HG03342 (cell line): ENCODE results near the gene KRTAP4-3.
"Not testable (repeated sequence)": the region's sequence is repeated elsewhere in the genome, so short reads cannot be mapped to it uniquely, and the experiment has no call there.

Experiments used
- ATAC-seq: cut with Tn5 transposase; IDR thresholded peaks from one replicate; pipeline ENCODE4 v1.9.1; 2021; ENCODE audit warnings: mild to moderate bottlenecking, moderate library complexity; ENCODE audit not compliant: unreplicated experiment

Gene KRTAP4-3

DNA sequence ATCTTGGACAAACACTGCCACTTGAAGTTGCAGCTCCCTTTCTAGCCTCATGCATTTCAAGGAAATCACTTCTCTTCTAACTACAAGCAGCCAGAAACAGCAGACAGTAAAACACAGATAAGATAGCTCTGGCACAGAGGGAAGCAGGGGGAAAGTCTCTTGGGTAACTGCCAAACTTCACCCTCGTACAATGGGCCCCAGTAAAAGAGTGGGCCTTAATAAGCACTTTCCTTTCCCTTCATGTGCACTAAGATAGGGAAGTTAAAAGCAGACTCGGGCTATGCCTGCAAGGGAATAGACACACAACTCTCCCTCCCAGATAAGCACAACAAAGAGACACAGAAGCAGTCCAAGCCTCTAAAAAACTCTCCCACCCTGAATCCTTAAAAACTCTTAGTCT, 14.2 kb downstream of the KRTAP4-3 start:
- ATAC-seq, result no peak

- no peak for ATAC-seq
Observed at GRCh38 chr17:41151525-41151924, 16.5 kb downstream of the KRTAP4-3 start.

DNA sequence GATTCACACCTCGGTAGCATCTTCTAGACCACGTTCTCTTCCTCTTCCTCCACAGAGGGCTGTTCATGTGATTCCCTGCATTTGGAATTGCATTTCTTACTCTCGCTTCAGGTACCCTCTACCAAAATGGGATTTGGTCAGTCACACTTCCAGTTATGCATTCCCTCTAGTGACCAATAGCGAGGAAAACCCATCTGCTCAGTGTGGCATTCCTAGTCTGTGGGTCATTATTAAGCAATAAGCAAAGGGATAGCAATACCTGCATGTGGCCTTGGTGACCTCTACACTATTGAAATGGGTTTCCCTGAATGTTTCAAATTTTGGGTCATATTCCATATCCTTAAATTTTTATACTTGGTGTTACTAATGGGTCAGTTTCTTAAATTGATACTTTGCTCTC, 18.0 kb downstream of the KRTAP4-3 start:
- ATAC-seq, result no peak

DNA sequence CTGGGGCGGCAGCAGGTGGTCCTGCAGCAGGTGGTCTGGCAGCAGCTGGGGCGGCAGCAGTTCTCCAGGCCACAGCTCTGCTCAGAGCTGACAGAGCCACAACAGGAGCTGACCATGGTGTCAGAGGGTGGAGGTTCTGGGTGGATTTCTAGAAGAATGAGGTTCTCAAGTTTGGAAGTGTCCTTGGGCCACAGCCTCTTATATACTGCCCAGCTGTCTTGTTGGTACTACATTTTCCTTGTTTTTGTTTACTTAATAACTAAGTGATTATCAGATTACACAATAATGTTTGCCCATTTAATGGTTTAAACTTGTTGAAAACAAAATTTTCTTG, 18.4 kb downstream of the KRTAP4-3 start, which contains the start of gene KRTAP4-5:
TSS of gene KRTAP4-5 (minus strand) at position 174 of the 334 bp plus-strand sequence. CDS start at position 116, 58 bp downstream.
- no peak for ATAC-seq

DNA sequence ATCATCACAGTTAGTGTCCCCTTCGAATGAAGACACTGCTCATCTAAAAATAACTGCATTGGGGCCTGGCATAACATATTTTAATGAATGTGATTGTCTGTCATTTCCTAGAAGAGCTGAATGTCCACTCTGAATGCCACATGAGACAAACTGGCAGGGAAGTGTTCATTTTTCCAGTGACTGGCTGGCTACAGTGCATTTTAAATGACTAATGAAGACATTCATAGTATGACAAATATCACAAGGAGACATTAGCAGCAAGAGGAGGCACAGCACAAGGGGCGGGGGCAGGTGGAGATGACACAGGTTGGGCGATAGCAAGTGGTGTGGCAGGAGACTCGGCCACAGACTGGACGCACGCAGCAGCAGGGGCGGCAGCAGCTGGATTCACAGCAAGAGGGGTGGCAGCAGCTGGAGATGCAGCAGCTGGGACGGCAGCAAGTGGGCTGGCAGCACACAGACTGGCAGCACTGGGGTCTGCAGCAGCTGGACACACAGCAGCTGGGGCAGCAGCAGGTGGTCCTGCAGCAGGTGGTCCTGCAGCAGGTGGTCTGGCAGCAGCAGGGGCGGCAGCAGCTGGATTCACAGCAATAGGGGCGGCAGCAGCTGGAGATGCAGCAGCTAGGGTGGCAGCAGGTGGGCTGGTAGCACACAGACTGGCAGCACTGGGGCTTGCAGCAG, 18.9 kb downstream of the KRTAP4-3 start:
- ATAC-seq, result not testable (repeated sequence)

GRCh38 chr17:41147531-41148204, 20.4 kb downstream of the KRTAP4-3 start:
- ATAC-seq, result no peak

DNA sequence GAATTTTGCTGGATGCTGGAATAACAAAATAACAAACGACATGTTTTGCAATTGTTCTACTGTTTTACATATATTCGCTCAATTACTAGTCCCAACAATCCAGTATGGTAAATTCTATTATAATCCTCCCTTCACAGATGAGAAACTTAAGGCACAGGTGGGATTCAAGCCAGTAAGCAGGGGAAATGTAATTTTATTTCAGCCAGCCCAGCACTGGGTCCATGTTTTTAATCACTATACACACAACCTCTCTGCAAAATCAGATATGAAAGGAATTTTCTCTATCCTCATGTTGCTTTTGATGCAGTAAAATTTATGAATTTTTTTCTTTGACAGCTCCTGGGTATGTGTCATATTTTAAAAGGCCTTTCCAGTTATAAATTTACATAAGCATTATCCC, 22.8 kb downstream of the KRTAP4-3 start:
- no peak for ATAC-seq

- no peak for ATAC-seq
Observed at GRCh38 chr17:41144846-41145245, 23.2 kb downstream of the KRTAP4-3 start.

DNA sequence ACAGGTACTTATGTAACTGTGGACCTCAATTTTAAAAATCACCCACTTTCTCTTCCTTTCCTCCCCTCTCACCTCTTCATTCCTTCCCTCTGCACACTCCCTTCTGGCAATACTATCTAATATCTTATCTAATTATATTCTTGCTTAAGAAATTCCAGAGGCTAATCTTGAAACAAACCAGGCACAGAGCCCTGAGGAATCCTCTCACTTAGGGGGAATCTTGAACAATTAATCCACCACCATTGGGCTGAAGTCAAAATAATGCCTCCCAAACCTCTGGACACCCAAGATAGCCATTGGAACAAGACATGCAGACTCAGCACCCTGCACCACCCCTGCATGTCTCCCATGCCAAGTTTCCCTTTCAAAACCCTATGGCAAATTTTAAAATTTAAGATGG, 26.7 kb downstream of the KRTAP4-3 start:
- no peak for ATAC-seq

DNA sequence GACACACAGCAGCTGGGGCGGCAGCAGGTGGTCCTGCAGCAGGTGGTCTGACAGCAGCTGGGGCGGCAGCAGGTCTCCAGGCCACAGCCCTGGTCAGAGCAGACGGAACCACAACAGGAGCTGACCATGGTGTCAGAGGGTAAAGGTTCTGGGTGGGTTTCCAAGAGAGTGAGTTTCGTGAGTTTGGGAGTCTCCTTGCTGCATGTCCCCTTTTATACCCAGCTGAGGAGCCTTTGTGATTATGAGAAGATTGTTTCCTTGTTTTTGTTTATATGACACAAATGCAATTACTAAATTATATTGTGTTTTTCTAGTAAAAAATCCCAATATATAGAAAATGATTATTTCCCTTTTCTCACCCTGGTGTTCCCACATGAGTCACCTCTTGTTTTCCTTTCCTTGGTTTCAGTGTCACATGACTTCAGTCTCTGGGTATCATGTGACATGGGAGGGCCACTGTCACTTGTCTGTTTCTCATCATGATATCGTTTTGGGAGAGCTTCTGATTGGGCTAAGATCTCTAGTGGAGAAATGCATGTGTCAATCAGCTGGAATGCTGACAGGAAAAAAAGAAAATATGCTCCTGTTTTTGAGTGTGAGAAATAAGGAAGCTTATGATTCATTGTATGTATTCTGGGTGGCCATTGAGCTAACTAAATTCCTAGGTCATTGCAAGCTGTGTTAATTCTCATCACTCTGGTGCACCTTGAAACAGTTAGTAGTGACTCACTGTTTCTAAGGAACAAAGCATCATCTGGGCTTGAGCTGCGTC, 27.5 kb downstream of the KRTAP4-3 start, which contains the start of gene KRTAP4-6:
TSS of gene KRTAP4-6 (minus strand) at position 185 of the 772 bp plus-strand sequence. CDS start at position 128, 57 bp downstream.
- no peak for ATAC-seq

- ATAC-seq, result not testable (repeated sequence)
Observed at GRCh38 chr17:41139865-41140264, 28.2 kb downstream of the KRTAP4-3 start.

DNA sequence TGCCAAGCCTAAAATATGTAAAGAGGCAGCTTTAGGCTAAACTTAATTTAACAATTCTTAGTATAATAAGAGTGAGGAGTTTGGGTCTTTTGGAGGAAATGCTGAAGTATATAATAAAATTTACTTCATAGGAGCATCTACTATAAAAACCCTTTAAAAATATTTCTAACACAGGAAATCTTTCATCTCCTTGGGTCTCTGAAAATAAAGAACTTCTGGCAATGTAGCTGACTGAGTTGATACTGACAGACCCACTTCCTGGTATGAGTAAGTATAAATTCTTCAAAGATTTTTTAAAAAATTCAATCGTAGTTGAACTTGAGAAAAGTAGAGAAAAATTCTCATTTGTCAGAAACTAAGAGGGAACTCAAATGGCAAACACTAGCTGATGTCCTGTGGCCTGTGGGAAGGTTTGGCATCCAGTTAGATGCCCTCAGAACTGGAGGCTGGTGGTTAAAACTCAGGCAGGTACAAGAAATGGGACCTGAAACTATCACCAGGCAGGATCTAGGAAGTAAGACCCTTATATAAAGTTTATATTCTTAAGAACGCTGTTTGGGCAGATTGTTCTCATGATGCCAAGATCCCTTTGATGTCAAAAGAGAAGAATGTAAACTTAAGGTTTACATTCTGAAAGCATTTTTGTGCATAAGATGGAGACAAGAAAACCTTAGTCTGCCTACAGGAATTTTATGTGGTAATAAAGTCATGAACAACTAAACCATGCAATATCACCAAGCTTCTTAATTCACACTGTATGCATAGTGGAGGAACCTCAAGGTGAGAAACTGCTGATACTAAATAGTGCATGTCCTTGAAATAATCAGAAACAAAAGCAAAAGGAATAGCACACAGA, 33.9 kb downstream of the KRTAP4-3 start:
- ATAC-seq, result no peak

DNA sequence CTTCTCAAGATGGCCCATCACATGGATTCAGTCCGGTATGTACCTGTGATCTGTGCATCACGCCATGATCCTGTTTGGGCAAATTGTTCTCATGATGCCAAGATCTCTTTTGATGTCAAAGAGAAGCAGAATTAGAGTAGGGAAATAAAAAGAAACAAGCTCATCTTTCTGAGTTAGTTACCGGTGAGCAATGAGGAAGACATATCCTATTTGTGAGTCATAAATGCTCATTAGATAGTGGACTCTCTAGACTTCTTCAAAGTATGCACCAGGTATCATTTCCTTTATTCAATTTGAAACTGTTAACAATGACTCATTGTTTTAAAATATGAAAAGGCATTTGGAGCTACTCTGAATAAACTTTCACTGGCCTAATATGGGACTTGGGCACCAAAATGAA, 36.0 kb downstream of the KRTAP4-3 start:
- no peak for ATAC-seq

DNA sequence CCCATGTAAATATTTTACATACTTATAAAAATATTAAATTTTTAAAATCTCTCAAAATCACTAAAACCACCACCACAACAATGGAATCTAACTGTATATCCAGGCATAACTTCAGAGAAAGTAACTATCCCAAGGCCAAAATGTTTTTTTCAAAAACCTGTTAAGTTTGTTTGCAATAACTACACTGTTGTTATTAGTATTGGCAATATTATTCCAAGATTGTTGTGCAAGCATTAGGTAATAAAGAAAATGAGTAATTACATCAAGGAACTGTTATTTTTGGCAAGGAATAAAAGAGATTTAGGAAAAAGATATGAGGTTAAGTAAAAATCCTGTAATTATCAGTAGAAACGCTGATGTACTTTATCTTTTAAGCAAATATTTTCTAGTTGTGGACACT, 40.6 kb downstream of the KRTAP4-3 start:
- ATAC-seq, result no peak

DNA sequence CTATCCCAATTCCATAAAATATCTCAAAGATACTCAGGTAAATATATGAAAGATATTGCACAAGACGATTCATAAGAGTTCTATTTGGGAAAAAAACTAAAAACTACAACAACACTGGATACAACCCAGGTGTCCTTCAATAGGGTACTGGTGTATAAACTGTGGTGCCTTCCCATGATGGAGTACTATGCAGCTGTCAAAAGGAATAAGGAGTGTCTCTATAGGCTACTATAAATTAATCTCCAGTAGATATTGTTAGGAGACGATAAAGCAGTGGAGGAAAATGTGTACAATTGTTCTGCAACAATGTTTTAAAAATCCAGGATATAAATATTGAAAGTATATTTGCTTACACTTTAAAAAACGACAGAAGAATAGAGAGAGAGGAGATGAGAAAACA, 41.6 kb downstream of the KRTAP4-3 start:
- no peak for ATAC-seq

DNA sequence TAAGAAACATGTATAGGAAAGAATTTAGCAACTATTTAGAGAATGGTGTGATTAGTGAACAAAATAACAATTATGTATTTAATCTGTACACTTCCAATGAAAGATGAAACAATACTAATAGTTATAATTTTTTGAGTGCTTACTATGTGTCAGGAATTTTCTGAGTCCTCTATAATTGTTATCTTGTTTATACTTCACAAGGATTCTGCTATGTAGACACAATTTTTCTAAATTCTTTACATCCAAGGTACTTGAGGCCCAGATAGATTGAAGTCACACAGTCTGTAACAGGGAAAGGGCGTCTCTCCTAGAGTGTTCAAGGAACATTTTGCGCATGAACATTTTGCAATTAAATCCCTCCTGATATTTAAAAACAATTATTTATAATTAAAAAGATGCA, 43.0 kb downstream of the KRTAP4-3 start:
- ATAC-seq, result no peak

DNA sequence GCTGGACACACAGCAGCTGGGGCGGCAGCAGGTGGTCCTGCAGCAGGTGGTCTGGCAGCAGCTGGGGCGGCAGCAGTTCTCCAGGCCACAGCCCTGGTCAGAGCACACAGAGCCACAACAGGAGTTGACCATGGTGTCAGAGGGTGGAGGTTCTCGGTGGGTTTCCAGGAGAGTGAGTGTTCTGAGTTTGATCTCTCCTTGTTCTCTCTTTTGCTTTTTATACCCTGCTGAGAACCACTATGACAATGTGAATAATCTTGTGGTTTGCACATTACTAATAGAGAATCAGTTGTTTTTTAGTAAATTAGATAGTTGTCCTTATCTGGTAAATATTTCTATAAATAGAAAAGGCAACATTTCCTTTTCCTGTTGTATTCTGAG, 44.0 kb downstream of the KRTAP4-3 start, which contains the start of gene KRTAP4-12:
TSS of gene KRTAP4-12 (minus strand) at position 192 of the 381 bp plus-strand sequence. CDS start at position 132, 60 bp downstream.
- ATAC-seq, result not testable (repeated sequence)

- ATAC-seq, result not testable (repeated sequence)
Observed at GRCh38 chr17:41123292-41123990, 44.6 kb downstream of the KRTAP4-3 start.

- no peak for ATAC-seq
Observed at GRCh38 chr17:41121742-41122141, 46.3 kb downstream of the KRTAP4-3 start.
